Body of pancreas (tissue), 4 donors: ENCODE data around the gene BAG1. TPM values are rescaled to one million over a fixed set of nuclear protein-coding genes. Genes with fewer than 3 reads are reported as not detected.
A peak's percentile ranks its signal among the peaks of the same experiment; 100 is the strongest.

Source experiments
- ATAC-seq: fragments of 150-250 bp; one replicate; pipeline ENCODE4 v1.9.1; 2016
- DNase-seq, 4 donors: peaks; one replicate each; pipeline ENCODE4 v3.0.0-alpha.2; 2019
- H3K27ac ChIP-seq, 4 donors: fragments of 200-600 bp; sonication (generic); 1 replicate in 3 of 4; 2 replicates in 1 of 4; pipeline versions ENCODE4 v1.5.1 to v1.6.1; 2016 to 2019; ENCODE audit warnings: mild to moderate bottlenecking in 1 of 4, mixed read lengths in 1 of 4, moderate library complexity in 1 of 4
- H3K27me3 ChIP-seq, 2 donors: fragments of 200-600 bp; sonication (generic); one replicate each; pipeline ENCODE4 v1.6.0; 2016; ENCODE audit warnings: mild to moderate bottlenecking in 1 of 2
- H3K36me3 ChIP-seq, 2 donors: fragments of 200-600 bp; sonication (generic); replicated peaks in 1 of 2; 2 replicates each; pipeline ENCODE4 v1.5.1; 2016; ENCODE audit warnings: low read depth in 2 of 2; ENCODE audit not compliant: insufficient read depth in 1 of 2
- H3K4me1 ChIP-seq: fragments of 200-600 bp; sonication (generic); one replicate; pipeline ENCODE4 v1.6.0; 2016
- H3K4me3 ChIP-seq, 2 donors: fragments of 200-600 bp; sonication (generic); 1 replicate in 1 of 2; 2 replicates in 1 of 2; pipeline ENCODE4 v1.5.1; 2016 to 2019
- H3K9me3 ChIP-seq, 3 donors: fragments of 200-600 bp; sonication (generic); 1 replicate in 2 of 3; 2 replicates in 1 of 3; pipeline ENCODE4 v1.5.1; 2016
- CTCF ChIP-seq, 7 experiments: fragments of 450-650 bp in 4 of 7; fragments of 200-600 bp in 3 of 7; sonication (generic) in 3 of 7; IDR thresholded peaks; one replicate each; pipeline ENCODE4 v1.5.1; 2016 to 2019; ENCODE audit warnings: antibody characterized with exemption in 7 of 7
- POLR2A ChIP-seq, 3 donors: fragments of 450-650 bp; IDR thresholded peaks; one replicate each; pipeline ENCODE4 v1.6.1; 2016; ENCODE audit warnings: antibody characterized with exemption in 3 of 3, mild to moderate bottlenecking in 2 of 3
- WGBS, 2 donors: methylation state at CpG; one replicate each; pipeline ENCODE4 v1.1.5; 2017; 5-methylcytosine and 5-hydroxymethylcytosine counted together
- intact Hi-C: fragments of 100-400 bp; cut with DNase I; formaldehyde crosslinking; loops from one replicate; pipeline ENCODE4 v1.15.1; 2023
- total RNA-seq, 2 donors: library from RNA; depleted of rRNA; stranded (reverse); fragments of >200 nt; gene quantifications; one replicate each; pipeline ENCODE4 v1.1.0, GENCODE V29; 2016

BAG1 gene
- total RNA-seq: 10 to 100 TPM; 46.5 to 80.2 TPM

GRCh38 chr9:33264473-33265177 lies at the start of gene BAG1, which contains the start of gene CHMP5:
Gene BAG1 (minus strand): TSS chr9:33264708.
Gene CHMP5 (plus strand): TSS chr9:33265049. CDS start chr9:33265079, 30 bp downstream.
- 0 to 1% methylated on average over 16 to 33 of the region's 67 CpGs for WGBS, 2 donors
- DNase-seq: peak; percentile 100

GRCh38 chr9:33311953-33312352 lies 47.4 kb upstream of the BAG1 start:
- WGBS, 2 donors: 85 to 89% methylated on average over 2 of the region's 2 CpGs
- H3K36me3 ChIP-seq: peaks cover 11 to 45% of the 10 kb centered on the region in 2 donors
- H3K4me3 ChIP-seq: no peak overlapping the region
- no peaks in the 10 kb centered on the region for H3K27me3 ChIP-seq
- DNase-seq (no peak), ATAC-seq (no peak)
- H3K27ac ChIP-seq: no peak overlapping the region
- no peaks in the 10 kb centered on the region for H3K9me3 ChIP-seq
- intact Hi-C loops: no loop called here
- TF ChIP-seq POLR2A (IDR thresholded peaks at IDR 0.05) (no peak), CTCF (IDR thresholded peaks at IDR 0.05) (no peak)
- peaks cover 16% of the 10 kb centered on the region for H3K4me1 ChIP-seq

More at GRCh38 chr9:33264473-33265177, at the start of gene BAG1, which contains the start of gene CHMP5:
- Histone ChIP-seq H3K4me3 (peak within 1 kb of the TSS; percentile 79 to 89), H3K27ac (peak within 1 kb of the TSS; percentile 74 to 92 (median 89)), H3K9me3 (no peaks in the 10 kb centered on the region), H3K4me1 (peaks cover 23% of the 10 kb centered on the region), H3K36me3 (peaks cover 0 to 16% of the 10 kb centered on the region in 2 donors), H3K27me3 (no peaks in the 10 kb centered on the region)
- TF ChIP-seq CTCF (IDR thresholded peaks at IDR 0.05) (peak in 6 of 7 experiments; percentile 20 to 66 (median 51)), POLR2A (IDR thresholded peaks at IDR 0.05) (peak; percentile 66 to 91 (median 75))
- intact Hi-C loops: no loop called here
- ATAC-seq: peak; percentile 97

GRCh38 chr9:33310748-33311147 lies 46.2 kb upstream of the BAG1 start:
- TF ChIP-seq POLR2A (IDR thresholded peaks at IDR 0.05): no peak
- TF ChIP-seq CTCF (IDR thresholded peaks at IDR 0.05): no peak
- H3K4me1 ChIP-seq: peaks cover 16% of the 10 kb centered on the region
- ATAC-seq (no peak), DNase-seq (no peak)
- H3K27me3 ChIP-seq: no peaks in the 10 kb centered on the region
- H3K4me3 ChIP-seq: no peak overlapping the region
- WGBS, 2 donors: 18 to 19% methylated on average over 2 of the region's 2 CpGs
- H3K36me3 ChIP-seq: peaks cover 11 to 53% of the 10 kb centered on the region in 2 donors
- no peaks in the 10 kb centered on the region for H3K9me3 ChIP-seq
- H3K27ac ChIP-seq: peak overlapping the region in 1 of 4 donors; percentile 23
- intact Hi-C loops: no loop called here

- WGBS, 2 donors: 87 to 93% methylated on average over 1 of the region's 1 CpG
- no peak overlapping the region for H3K27ac ChIP-seq
- ATAC-seq: no peak
- no peaks in the 10 kb centered on the region for H3K27me3 ChIP-seq
- H3K9me3 ChIP-seq: no peaks in the 10 kb centered on the region
- peaks cover 12 to 53% of the 10 kb centered on the region in 2 donors for H3K36me3 ChIP-seq
- TF ChIP-seq POLR2A (IDR thresholded peaks at IDR 0.05) (no peak), CTCF (IDR thresholded peaks at IDR 0.05) (no peak)
- no peak overlapping the region for H3K4me3 ChIP-seq
- DNase-seq: no peak
- intact Hi-C loops: no loop called here
- peaks cover 16% of the 10 kb centered on the region for H3K4me1 ChIP-seq
These were observed 45.4 kb upstream of the BAG1 start for GRCh38 chr9:33309903-33310302.
